H1 (cell line): ENCODE results near the gene NOM1. TPM values are rescaled to one million over a fixed set of nuclear protein-coding genes. Genes with fewer than 3 reads are reported as not detected.

Experiments used
- CTCF ChIA-PET: fragments of 300-600 bp; sonication (Branson Sonifier 250); formaldehyde crosslinking; loops from one replicate; lab custom pipeline; 2021; ENCODE audit not compliant: partially characterized antibody; lab: Charles Lee
- POLR2A ChIA-PET: fragments of 300-600 bp; sonication (Branson Sonifier 250); formaldehyde crosslinking; loops from one replicate; lab custom pipeline; 2021; ENCODE audit warnings: inconsistent platforms; ENCODE audit not compliant: partially characterized antibody; lab: Charles Lee
- DNase-seq, 2 experiments: peaks; one replicate each; pipeline versions ENCODE4 v3.0.0 to v3.0.0-alpha.2; 2010 to 2022; ENCODE audit warnings: low spot score in 2 of 2, low read depth in 1 of 2, mixed read lengths in 1 of 2
- FAIRE-seq: peaks from 2 replicates; lab custom pipeline; 2011; peaks lifted over from hg19 to GRCh38; lab: Jason Lieb, UNC
- H2AFZ ChIP-seq: 2 replicates; pipeline ENCODE4 v1.8.1; 2012; ENCODE audit warnings: low read length, inconsistent platforms
- H2AK5ac ChIP-seq: 2 replicates; pipeline ENCODE4 v1.6.1; 2013; ENCODE audit warnings: low read depth, low read length
- H2BK120ac ChIP-seq: replicated peaks from 2 replicates; pipeline ENCODE3; 2013; ENCODE audit warnings: low read depth, low read length, inconsistent platforms
- H2BK12ac ChIP-seq: 2 replicates; pipeline ENCODE4 v1.6.1; 2013; ENCODE audit warnings: low read depth, low read length
- H2BK15ac ChIP-seq: 2 replicates; pipeline ENCODE4 v1.6.1; 2013; ENCODE audit warnings: low read length
- H2BK20ac ChIP-seq: 2 replicates; pipeline ENCODE4 v1.6.1; 2013; ENCODE audit warnings: low read length
- H2BK5ac ChIP-seq: 2 replicates; pipeline ENCODE4 v1.6.1; 2013; ENCODE audit warnings: low read depth, low read length
- H3K14ac ChIP-seq: 2 replicates; pipeline ENCODE4 v1.6.1; 2013; ENCODE audit warnings: inconsistent platforms; ENCODE audit not compliant: insufficient read length
- H3K18ac ChIP-seq: 2 replicates; pipeline ENCODE4 v1.6.1; 2013; ENCODE audit warnings: low read length; ENCODE audit errors: extremely low read depth
- H3K23ac ChIP-seq: 2 replicates; pipeline ENCODE4 v1.6.1; 2013; ENCODE audit warnings: inconsistent platforms; ENCODE audit not compliant: insufficient read length
- H3K23me2 ChIP-seq: 2 replicates; pipeline ENCODE4 v1.6.1; 2013; ENCODE audit warnings: low read depth, low read length
- H3K27ac ChIP-seq: 2 replicates; pipeline ENCODE4 v1.6.1; 2011; ENCODE audit warnings: low read depth, low read length, inconsistent platforms
- H3K27me3 ChIP-seq, 4 experiments: replicated peaks in 1 of 4; 1 replicate in 1 of 4; 2 replicates in 3 of 4; pipeline versions ENCODE4 v1.6.1 to v1.8.1; 2011 to 2013; ENCODE audit warnings: low read length in 3 of 4, mild to moderate bottlenecking in 3 of 4, inconsistent platforms in 2 of 4, mixed read lengths in 2 of 4, moderate library complexity in 1 of 4; ENCODE audit not compliant: control insufficient read depth in 3 of 4, insufficient read depth in 3 of 4; ENCODE audit errors: extremely low read depth in 1 of 4
- H3K36me3 ChIP-seq, 4 experiments: 2 replicates each; pipeline versions ENCODE4 v1.6.1 to v1.8.1; 2011 to 2013; ENCODE audit warnings: mild to moderate bottlenecking in 4 of 4, low read length in 3 of 4, moderate library complexity in 2 of 4, control low read depth in 1 of 4, inconsistent platforms in 1 of 4; ENCODE audit not compliant: insufficient read depth in 4 of 4, control insufficient read depth in 2 of 4
- H3K4ac ChIP-seq: replicated peaks from 2 replicates; pipeline ENCODE3; 2013; ENCODE audit warnings: low read length, low read depth, mixed read lengths, inconsistent platforms; ENCODE audit not compliant: insufficient read length
- H3K4me1 ChIP-seq, 4 experiments: replicated peaks in 1 of 4; 1 replicate in 1 of 4; 2 replicates in 3 of 4; pipeline versions ENCODE4 v1.6.1 to v1.8.1; 2011 to 2013; ENCODE audit warnings: low read length in 3 of 4, inconsistent platforms in 2 of 4, mixed read lengths in 1 of 4; ENCODE audit not compliant: insufficient read depth in 4 of 4, control insufficient read depth in 3 of 4
- H3K4me2 ChIP-seq, 2 experiments: 2 replicates each; pipeline versions ENCODE4 v1.6.1 to v1.8.1; 2011 to 2013; ENCODE audit warnings: low read depth in 2 of 2, low read length in 2 of 2, control low read depth in 1 of 2, inconsistent platforms in 1 of 2, mild to moderate bottlenecking in 1 of 2; ENCODE audit not compliant: insufficient read depth in 1 of 2
- H3K4me3 ChIP-seq, 4 experiments: fragments of 200-600, 300-600 bp in 1 of 4; sonication (generic), shearing (Covaris generic), sonication (Bioruptor Twin) in 1 of 4; 2 replicates each; pipeline versions ENCODE4 v1.5.1 to v1.8.1; 2011 to 2016; ENCODE audit warnings: low read length in 4 of 4, low read depth in 3 of 4, control low read depth in 2 of 4, inconsistent platforms in 2 of 4, mild to moderate bottlenecking in 2 of 4, mixed read lengths in 1 of 4, moderate library complexity in 1 of 4; ENCODE audit not compliant: insufficient read depth in 2 of 4; ENCODE audit errors: extremely low read depth in 1 of 4
- H3K56ac ChIP-seq: replicated peaks from 2 replicates; pipeline ENCODE3; 2013; ENCODE audit warnings: low read depth, mild to moderate bottlenecking, mixed read lengths, low read length, inconsistent platforms; ENCODE audit not compliant: insufficient read length
- H3K79me1 ChIP-seq: 2 replicates; pipeline ENCODE4 v1.6.1; 2013; ENCODE audit warnings: low read depth, low read length, control low read depth
- H3K79me2 ChIP-seq, 2 experiments: 2 replicates each; pipeline versions ENCODE4 v1.6.1 to v1.8.1; 2012 to 2013; ENCODE audit warnings: low read length in 2 of 2, mild to moderate bottlenecking in 2 of 2, inconsistent platforms in 1 of 2; ENCODE audit not compliant: insufficient read depth in 2 of 2, control insufficient read depth in 1 of 2
- H3K9ac ChIP-seq, 4 experiments: replicated peaks in 1 of 4; 1 replicate in 1 of 4; 2 replicates in 3 of 4; pipeline versions ENCODE4 v1.6.1 to v1.8.1; 2011 to 2013; ENCODE audit warnings: low read depth in 3 of 4, low read length in 3 of 4, control low read depth in 2 of 4, mild to moderate bottlenecking in 2 of 4, moderate library complexity in 2 of 4, inconsistent platforms in 1 of 4; ENCODE audit errors: extremely low read depth in 1 of 4
- H3K9me3 ChIP-seq, 2 experiments: 2 replicates each; pipeline versions ENCODE4 v1.6.1 to v1.8.1; 2012 to 2013; ENCODE audit warnings: mild to moderate bottlenecking in 2 of 2, moderate library complexity in 2 of 2, control low read depth in 1 of 2, inconsistent platforms in 1 of 2, low read depth in 1 of 2, low read length in 1 of 2, mixed read lengths in 1 of 2; ENCODE audit not compliant: insufficient read depth in 2 of 2
- H4K20me1 ChIP-seq, 2 experiments: replicated peaks in 1 of 2; 2 replicates each; pipeline versions ENCODE3 to v1.8.1; 2011 to 2013; ENCODE audit warnings: inconsistent platforms in 2 of 2, low read length in 2 of 2, mild to moderate bottlenecking in 1 of 2; ENCODE audit not compliant: insufficient read depth in 2 of 2, control insufficient read depth in 1 of 2
- H4K5ac ChIP-seq: 2 replicates; pipeline ENCODE4 v1.6.1; 2013; ENCODE audit warnings: low read length, low read depth, mixed read lengths, inconsistent platforms; ENCODE audit not compliant: insufficient read length
- H4K8ac ChIP-seq: 2 replicates; pipeline ENCODE4 v1.8.0; 2013; ENCODE audit warnings: mild to moderate bottlenecking, moderate library complexity, low read length, inconsistent platforms; ENCODE audit not compliant: insufficient read depth; ENCODE audit errors: extremely low read depth
- H4K91ac ChIP-seq: replicated peaks from 2 replicates; pipeline ENCODE3; 2013; ENCODE audit warnings: low read length, mixed read lengths, inconsistent platforms; ENCODE audit not compliant: insufficient read length
- BCL11A ChIP-seq, 2 experiments: IDR thresholded peaks; one replicate each; pipeline ENCODE4 v1.6.1; 2011; ENCODE audit warnings: low read depth in 2 of 2, low read length in 2 of 2, mild to moderate bottlenecking in 2 of 2
- EZH2 ChIP-seq: fragments of 200-600 bp; sonication (generic); IDR thresholded peaks from 2 replicates; pipeline ENCODE4 v1.7.1; 2012; ENCODE audit warnings: low read depth, mild to moderate bottlenecking, moderate library complexity, low read length, inconsistent platforms; ENCODE audit not compliant: severe bottlenecking
- JUN ChIP-seq: IDR thresholded peaks from 2 replicates; pipeline ENCODE4 v1.6.1; 2011; ENCODE audit warnings: low read depth, mild to moderate bottlenecking, improper control_type of control experiment, low read length
- RNF2 ChIP-seq: fragments of 200-900, 300-1000 bp; sonication (generic); IDR thresholded peaks from 2 replicates; pipeline ENCODE4 v1.7.1; 2016; ENCODE audit warnings: borderline replicate concordance, low read depth, mild to moderate bottlenecking, antibody characterized with exemption, low read length; ENCODE audit not compliant: poor library complexity, severe bottlenecking; ENCODE audit errors: missing control alignments
- SP4 ChIP-seq: IDR thresholded peaks from 2 replicates; pipeline ENCODE4 v1.6.1; 2012; ENCODE audit warnings: low read length, inconsistent platforms
- SUZ12 ChIP-seq: fragments of 200-600 bp; sonication (generic); IDR thresholded peaks from 2 replicates; pipeline ENCODE4 v1.6.1; 2012; ENCODE audit warnings: mild to moderate bottlenecking, inconsistent platforms, low read length, moderate library complexity, mixed read lengths
- WGBS, 2 experiments: shearing (Covaris generic) in 1 of 2; methylation state at CpG; one replicate each; pipeline versions ENCODE4 v1.1.6 to v1.1.7; 2013 to 2015; ENCODE audit warnings: low lambda C conversion rate in 2 of 2, mixed read lengths in 2 of 2, inconsistent platforms in 1 of 2, low coverage in 1 of 2, missing lambda C conversion rate in 1 of 2; ENCODE audit not compliant: insufficient replicate concordance in 2 of 2, insufficient coverage in 1 of 2, insufficient read length in 1 of 2; ENCODE audit errors: extremely low coverage in 1 of 2, missing lambda C conversion rate in 1 of 2; 5-methylcytosine and 5-hydroxymethylcytosine counted together
- polyA plus RNA-seq, 7 experiments: library from polyadenylated mRNA; depleted of rRNA in 3 of 7; stranded (reverse) in 5 of 7; unstranded in 2 of 7; fragments of >200 nt in 5 of 7; fragments of 200-250 nt in 2 of 7; gene quantifications; 1 replicate in 5 of 7; 2 replicates in 1 of 7; 4 replicates in 1 of 7; pipeline versions ENCODE4 v1.2.1 to v1.2.3, GENCODE V29; 2011 to 2013; ENCODE audit warnings: missing spikeins in 2 of 7, mixed read lengths in 2 of 7
- total RNA-seq: library from RNA; stranded (reverse); fragmentation: NEBNext Ultra II Directional; extraction: Animal tissue kit (Norgen Biotek cat#: 25700); gene quantifications from 2 replicates; pipeline ENCODE4 v1.2.1, GENCODE V29; 2021

The NOM1 gene
- total and polyA plus RNA-seq, 2 of the 8 experiments (the other 6 are each of a cell fraction or from before 2014, with no cell fraction given): 10.6 to 29.1 TPM

DNA sequence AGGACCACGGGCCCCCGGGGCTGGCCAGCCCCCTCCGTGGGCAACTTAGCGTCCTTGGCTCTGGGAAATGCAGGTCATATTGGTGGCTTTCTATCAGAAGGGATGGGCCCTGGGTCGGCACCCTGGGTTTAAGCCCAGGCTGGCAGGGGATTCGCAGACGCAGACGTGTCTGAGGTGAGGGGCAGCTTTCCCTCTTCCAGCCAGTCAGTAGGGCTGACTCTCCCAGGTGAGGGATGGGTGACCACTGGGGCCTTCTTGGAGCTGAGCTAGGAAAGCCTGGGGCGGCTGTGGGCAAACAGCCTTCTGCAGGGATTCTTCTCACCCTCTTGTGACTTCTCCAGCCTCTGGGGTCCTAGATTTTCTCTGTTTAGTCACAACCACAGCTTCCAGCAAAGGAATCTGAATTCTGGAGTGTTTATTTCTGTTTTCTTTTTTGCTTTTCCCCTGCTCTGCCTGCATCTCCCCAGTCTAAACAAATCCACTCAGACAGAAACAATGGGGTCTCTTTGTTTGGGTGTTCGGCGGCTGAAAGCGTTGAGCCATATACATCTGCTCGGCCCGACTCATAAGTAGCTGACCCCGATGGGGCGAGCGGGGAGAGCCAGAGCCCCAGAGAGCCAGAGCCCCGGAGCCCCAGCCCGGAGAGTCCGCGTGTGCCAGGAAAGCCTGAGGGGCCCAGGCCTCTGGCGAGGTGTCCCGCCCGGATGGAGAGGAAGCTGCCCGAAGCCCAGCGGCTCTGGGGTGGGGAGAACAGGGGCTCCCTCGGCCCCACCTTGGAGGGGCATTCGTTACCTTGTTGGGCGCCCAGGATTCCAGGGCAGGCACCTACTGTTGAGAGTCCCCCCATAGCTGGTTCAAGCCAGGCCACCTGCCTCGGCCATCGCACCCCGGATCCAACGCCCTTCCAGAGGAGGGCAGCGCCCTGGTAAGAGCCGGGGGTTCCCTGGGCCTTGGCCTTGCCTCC is 59.0 kb downstream of the NOM1 start:
- Histone ChIP-seq H3K23me2 (peaks cover 8% of the 10 kb centered on the region; the same call in 1 of the 2 replicates), H3K9ac (no peak overlapping the region), H4K5ac (no peak overlapping the region), H2AFZ (no peak overlapping the region), H2BK20ac (no peak overlapping the region), H3K4me2 (no peak overlapping the region), H3K56ac (no peak overlapping the region)
- CTCF ChIA-PET: interaction anchor here (0.7 to 1.7 kb wide), 3 partner anchors 11 to 1203 kb away, joined by 3 to 4 read pairs (median 3); no protein-coding TSS in a partner anchor
- TF ChIP-seq BCL11A (IDR thresholded peaks at IDR 0.05; ENCODE audit: low read depth in 2 of 2, low read length in 2 of 2) (no peak), RNF2 (peak; percentile 91), JUN (no peak), EZH2 (peak; percentile 96), SUZ12 (peak; percentile 91), SP4 (no peak)
- TF ChIP-seq, all 59 proteins: peak for 3
- Histone ChIP-seq H4K91ac (no peak overlapping the region), H2BK5ac (no peak overlapping the region), H3K9me3 (no peaks in the 10 kb centered on the region), H4K20me1 (peaks cover 20 to 29% of the 10 kb centered on the region in 2 experiments), H3K79me1 (no peaks in the 10 kb centered on the region), H2BK12ac (0 out of 2 replicates have a peak overlapping the region, but pooled peaks have one; percentile 33), H3K27me3 (peaks cover 94 to 98% (median 96%) of the 10 kb centered on the region in 4 experiments), H3K14ac (no peak overlapping the region), H3K4ac (no peak overlapping the region), H3K23ac (no peak overlapping the region), H4K8ac (no peak overlapping the region), H3K18ac (no peak overlapping the region; the same call in 1 of the 2 replicates), H3K79me2 (no peaks in the 10 kb centered on the region), H3K4me3 (no peak overlapping the region), H2BK15ac (no peak overlapping the region), H3K27ac (no peak overlapping the region), H3K4me1 (peaks cover 3 to 34% (median 15%) of the 10 kb centered on the region in 4 experiments), H2BK120ac (no peak overlapping the region), H2AK5ac (no peak overlapping the region), H3K36me3 (peaks cover 0 to 16% (median 0%) of the 10 kb centered on the region in 4 experiments; a peak in 1 of 8 replicates)
- 14% methylated on average over 27 of the region's 35 CpGs; no CpG with 5 or more reads in 1 of the 2 experiments for WGBS, 2 experiments
- POLR2A ChIA-PET: interaction anchor here (0.9 to 3.3 kb wide), 4 partner anchors 8 to 14 kb away, joined by 3 to 15 read pairs (median 3); no protein-coding TSS in a partner anchor
- DNase-seq (peak in 1 of 2 experiments; percentile 59), FAIRE-seq (no peak)
